ENCODE measurements around the gene SEC61B.

SEC61B gene

DNA sequence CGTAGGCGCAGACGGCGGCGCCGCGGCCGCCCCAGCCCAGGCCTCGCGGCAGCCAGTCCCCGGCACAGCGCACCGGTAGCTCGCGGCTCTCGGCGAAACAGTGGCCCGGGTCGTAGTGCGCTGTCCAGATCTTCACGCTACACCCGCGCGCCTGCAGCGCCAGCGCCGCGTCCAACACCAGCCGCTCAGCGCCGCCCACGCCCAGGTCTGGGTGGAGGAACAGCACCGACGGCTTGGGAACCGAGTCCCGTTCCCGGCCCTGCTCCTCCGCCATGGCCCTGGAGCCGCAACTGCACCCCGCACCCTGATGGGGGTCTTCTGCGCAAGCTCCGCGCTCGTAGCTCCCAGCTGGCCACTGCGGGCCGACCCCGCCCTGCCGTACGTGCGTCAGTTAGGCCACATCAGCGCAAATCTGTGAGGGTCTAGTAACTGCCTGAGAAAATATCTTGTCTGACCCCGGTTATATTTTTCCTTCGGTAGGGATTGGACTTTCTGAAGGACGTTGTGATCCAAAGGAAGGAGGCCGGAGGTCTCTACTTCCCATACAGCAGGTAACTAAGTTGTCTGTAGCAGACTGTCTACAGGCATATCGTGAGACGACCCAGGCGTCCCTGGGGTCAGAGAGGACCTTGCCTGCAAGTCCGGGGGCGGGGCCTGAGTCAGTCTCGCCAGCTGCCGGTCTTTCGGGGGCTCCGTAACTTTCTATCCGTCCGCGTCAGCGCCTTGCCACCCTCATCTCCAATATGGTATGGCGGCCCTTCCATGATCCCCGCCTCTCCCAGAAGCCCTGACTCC, at the start of gene SEC61B, which contains the start of gene ALG2:
Gene SEC61B (plus strand): TSS at position 662 of the 795 bp plus-strand sequence. CDS start 82 bp downstream, at position 744.
Gene ALG2 (minus strand): TSS at position 322 of the 795 bp plus-strand sequence. CDS start 48 bp downstream, at position 274.
- DNase-seq = peak; percentile 92 to 94

GRCh38 chr9:99173570-99174504, 48.2 kb upstream of the SEC61B start:
- DNase-seq = no peak

DNA sequence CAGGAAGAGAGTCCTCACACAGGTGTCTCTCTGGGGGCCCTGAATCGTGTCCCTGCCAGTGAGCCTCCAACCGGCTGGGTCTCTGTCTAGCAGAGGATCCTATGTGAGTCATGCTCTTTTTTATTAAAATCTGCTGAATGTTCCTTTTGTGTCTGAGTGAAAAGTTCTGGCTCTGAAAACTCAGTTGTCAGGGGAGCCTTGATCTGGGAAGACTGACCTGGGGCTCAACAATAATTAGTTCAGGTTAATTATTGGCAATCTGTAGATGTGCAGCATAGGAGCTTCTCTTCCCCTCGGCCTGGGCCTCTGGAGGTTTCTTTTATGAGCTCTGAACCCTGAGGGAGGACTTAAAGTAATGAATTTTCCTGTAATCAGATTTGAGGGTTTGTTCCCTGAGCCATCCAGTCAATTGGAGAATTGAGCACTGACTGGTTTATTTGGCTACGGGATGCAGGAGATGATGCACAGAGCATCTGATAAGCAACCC, 45.5 kb upstream of the SEC61B start:
- DNase-seq = no peak

- no peak for DNase-seq
Observed at GRCh38 chr9:99177576-99178366, 44.3 kb upstream of the SEC61B start.

GRCh38 chr9:99178912-99179872, 42.9 kb upstream of the SEC61B start:
- no peak for DNase-seq

DNA sequence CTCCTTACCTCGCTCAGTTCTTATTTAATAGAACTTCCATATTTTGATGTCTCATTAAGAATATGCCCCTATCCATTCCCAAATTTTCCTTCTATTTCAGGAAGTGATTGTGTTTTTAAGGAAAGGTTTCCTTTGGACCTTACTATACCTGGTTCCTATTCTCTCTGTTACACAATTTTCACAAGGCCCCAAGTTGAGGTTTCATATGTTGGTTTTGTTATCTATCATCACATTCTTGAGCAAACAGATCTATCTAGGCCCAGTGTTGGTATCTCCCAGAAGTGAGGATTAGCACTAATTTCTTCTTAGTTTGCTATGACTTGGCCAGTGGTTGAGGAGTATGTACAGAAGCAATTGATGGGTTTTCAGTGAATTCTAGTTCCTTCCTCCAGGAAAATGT, 41.9 kb upstream of the SEC61B start:
- no peak for DNase-seq

DNA sequence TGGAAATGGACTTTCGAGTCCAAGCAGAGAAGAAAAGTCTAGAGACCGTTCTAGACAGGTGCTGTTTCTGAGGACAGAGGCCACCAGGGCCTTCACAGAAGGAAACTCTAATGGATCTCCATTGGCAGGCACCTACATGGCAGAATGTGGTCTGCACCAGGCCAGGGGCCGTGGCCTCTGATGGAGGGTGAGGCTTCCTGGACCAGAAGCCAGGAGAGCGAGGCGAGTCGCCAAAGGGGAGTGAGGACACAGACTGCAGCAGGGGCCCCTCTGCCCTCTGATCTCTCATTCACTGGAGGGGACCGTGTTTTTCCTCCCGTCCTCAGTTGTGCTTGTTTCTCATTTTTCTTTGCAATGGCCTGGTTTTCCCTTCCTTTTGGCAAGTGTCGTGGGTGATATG, 41.4 kb upstream of the SEC61B start:
- DNase-seq = no peak

DNA sequence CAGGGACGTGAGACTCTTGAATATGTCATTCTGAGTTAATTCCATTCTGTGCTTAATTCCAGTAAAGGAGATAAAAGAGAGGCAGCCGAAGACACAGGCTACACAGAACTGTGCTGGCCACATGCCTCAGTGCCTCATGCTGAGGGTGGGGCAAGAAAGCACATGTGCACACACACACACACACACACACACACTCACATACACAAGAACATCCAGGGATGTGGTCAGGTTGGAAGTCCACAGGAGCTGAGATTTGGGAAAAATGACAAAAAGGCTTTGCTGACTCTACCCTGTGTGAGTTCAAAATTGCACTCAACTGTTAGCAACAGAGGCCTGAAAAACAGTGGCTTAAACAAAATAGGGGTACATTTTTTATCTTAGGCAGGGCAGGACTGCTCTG, 40.9 kb upstream of the SEC61B start:
- DNase-seq = peak in 1 of 2 donors; percentile 14

DNA sequence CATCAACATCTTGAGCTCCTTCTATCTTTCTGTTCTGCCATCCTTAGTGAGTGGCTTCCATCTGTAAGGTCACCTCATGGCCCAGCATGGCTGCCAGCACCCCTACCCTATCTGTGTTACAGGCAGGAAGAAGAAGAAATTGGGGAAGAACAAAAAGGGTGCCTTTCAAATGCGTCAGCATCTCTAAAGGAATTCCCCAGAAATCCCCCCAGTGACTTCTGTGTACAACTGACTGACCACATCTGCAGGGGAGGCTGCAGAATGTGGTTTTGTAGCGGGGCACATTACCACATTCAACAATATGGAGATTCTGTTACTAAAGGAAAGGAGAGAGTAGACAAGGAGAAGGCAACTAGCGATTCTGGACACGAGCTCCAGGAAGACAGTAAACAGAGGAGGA, 40.5 kb upstream of the SEC61B start:
- DNase-seq = peak; percentile 94 to 98

GRCh38 chr9:99182356-99182755, 39.7 kb upstream of the SEC61B start:
- peak; percentile 43 to 76 for DNase-seq

DNA sequence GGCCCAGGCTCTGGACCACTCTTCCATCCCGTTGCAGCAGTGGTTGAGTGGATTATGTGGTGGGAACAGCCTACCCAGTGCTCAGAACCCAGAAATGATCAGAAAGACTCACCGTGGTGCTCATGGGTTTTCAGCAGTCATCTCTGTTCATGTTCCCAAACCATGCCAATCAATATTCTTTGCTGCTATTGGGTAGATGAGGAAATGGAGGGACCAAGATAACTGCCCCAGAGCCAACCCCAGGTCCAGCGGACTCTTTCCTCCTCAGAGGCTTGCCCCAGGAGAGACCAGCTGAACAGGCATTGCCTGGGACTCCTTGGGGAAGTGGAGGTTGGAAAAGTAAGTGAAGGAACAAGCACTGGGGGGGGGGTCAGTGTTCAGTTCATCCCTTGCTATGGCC, 38.5 kb upstream of the SEC61B start:
- no peak for DNase-seq

GRCh38 chr9:99184110-99184474, 38.0 kb upstream of the SEC61B start:
- no peak for DNase-seq

DNA sequence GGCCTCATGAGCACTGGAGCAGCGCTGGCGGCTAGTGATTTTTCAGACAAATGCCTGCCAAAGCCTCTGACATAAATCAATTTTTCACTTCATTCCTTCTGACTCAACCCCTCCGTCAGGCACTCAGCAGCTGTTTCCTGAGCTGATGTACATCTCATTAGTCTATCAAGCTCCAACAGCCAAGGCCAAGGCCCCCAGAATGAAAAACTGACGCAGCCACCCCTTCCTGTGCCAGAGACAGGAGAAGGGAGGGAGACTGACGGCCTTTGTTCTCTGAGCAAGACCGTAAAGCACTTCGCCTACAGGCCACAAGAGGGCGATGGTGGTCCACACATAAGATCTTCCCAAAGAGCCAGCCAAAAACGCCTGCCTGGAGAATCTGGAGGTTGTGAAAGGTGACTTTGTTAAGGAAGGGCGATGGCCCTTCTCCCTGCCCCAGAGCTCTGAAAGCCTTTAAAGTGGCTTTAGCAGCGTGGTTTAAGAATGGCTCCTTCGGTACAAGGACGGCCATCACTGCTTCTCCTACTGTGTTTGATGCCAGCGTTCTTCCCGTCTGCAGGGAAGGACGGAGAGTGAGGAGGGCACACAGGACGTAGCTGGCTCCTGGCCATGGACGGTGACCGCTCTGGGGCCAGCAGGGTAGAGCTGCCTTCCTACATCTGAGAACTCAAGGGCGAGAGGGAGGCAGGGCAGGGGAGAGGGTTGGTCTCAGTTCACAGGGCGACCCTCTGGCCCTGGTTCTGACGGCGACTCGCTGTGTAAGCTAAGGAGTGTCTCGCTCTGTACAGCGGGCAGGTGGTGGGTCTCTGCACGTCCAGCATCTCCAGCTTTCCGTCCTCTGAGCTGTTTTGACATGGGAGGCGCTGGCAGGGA, 37.4 kb upstream of the SEC61B start:
- peak; percentile 71 to 91 for DNase-seq

GRCh38 chr9:99185348-99185632, 36.8 kb upstream of the SEC61B start:
- no peak for DNase-seq

DNA sequence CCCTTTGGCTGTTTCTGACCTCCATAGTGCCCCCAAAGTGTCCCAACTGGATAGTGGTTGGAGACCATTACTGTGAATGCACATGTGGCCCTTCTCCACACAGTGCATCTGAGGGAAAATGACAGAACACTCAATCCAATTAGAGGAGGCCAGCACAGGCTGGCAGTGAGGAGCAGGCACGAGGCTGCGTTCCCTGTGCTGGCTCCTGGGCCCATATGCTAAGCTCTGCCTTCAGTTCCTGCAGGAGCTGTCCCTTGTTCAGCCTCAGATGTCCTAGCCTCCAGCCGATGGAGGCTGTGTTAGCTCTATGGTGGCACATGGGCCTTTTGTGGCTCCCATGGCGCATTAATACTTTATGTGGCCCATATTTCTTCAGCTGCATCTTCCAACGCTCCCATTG, 36.1 kb upstream of the SEC61B start:
- no peak for DNase-seq

- no peak for DNase-seq
Observed at GRCh38 chr9:99187311-99187710, 34.8 kb upstream of the SEC61B start.

- no peak for DNase-seq
Observed at GRCh38 chr9:99189186-99189585, 32.9 kb upstream of the SEC61B start.

GRCh38 chr9:99189887-99190596, 32.0 kb upstream of the SEC61B start:
- no peak for DNase-seq

DNA sequence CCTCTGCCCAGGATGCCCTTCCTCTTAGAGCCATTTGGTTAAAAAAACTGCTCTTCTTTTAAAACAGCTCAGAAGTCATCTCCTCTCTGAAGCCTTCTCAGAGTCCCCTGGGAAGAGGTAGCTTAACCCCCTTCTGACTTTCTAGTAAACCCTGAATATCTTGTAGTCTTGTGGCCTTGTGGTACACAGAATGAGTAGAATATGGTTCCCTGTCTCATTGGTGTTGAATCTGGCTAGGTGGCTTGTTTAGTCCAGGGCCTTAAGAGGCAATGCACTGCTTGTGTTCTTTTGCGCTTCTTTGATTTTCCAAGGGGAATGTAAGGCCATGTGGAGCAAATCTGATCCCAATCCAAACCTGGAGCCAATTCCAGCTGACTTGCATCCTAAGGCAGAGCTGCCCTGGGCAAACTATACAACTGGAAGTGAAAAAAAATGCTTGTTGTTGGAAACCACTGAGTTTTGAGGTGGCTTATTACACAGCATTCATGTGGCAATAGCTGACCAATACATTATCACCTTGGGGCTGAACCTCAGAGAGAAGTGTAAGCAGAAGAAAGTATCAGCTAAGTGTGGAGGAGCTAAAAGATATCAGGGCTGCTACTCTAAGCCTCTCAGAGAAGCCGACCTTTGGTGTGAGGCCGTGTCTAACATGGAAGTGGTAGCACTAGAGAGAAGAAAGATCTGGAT, 31.3 kb upstream of the SEC61B start:
- no peak for DNase-seq
